ENCODE data around the gene HMCN1.

DNA sequence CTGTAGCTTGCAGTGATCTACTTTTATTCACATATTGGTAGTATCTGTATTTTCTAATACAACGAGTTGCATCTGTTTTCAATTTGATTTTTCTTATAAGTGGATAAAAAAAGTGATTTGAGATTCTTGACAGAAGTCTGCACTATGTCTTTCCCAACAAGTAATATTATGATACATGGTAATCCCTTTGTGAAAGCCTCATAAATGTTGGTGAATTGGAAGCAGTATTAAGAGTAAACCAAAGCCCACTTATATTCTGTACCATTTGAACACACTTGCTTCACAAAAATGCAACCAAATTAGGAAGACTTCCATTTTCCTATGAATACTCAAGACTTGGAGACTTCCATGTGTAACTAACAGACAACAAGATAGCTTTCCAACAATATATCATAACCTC, 172.0 kb downstream of the HMCN1 start:
- TF ChIP-seq SUZ12 (IDR thresholded peaks at IDR 0.05; ENCODE audit: extremely low read depth, insufficient read depth, insufficient read length), result no peak
- no peak for TF ChIP-seq ZNF274 (IDR thresholded peaks at IDR 0.05; ENCODE audit: low read depth, low read length)

All from NT2/D1 (cell line).